GM12891 (cell line): ENCODE data around the gene KLK13.

Source experiments
- PAX5 ChIP-seq: IDR thresholded peaks from 2 replicates; pipeline ENCODE4 v1.6.1; 2011; ENCODE audit warnings: low read length, moderate library complexity, mild to moderate bottlenecking; ENCODE audit not compliant: insufficient read depth, severe bottlenecking
- POLR2A ChIP-seq: IDR thresholded peaks from 2 replicates; pipeline ENCODE4 v1.6.1; 2011; ENCODE audit warnings: low read depth, low read length, control low read depth
- POLR2AphosphoS5 ChIP-seq: IDR thresholded peaks from 2 replicates; pipeline ENCODE4 v1.6.1; 2011; ENCODE audit warnings: low read depth, low read length, control low read depth
- SPI1 ChIP-seq: IDR thresholded peaks from 2 replicates; pipeline ENCODE4 v1.6.1; 2011; ENCODE audit warnings: low read depth, low read length, control low read depth
- TAF1 ChIP-seq: IDR thresholded peaks from 2 replicates; pipeline ENCODE4 v1.6.1; 2011; ENCODE audit warnings: low read depth, low read length, control low read depth

GRCh38 chr19:51111606-51112005, 46.7 kb upstream of the KLK13 start:
- TF ChIP-seq POLR2A, result no peak
- no peak for TF ChIP-seq POLR2AphosphoS5
- TF ChIP-seq TAF1, result no peak
- no peak for TF ChIP-seq PAX5
- TF ChIP-seq SPI1, result no peak
